BJ (cell line): ENCODE results near the gene MYL7. TPM values are rescaled to one million over a fixed set of nuclear protein-coding genes. Genes with fewer than 3 reads are reported as not detected.
A peak's percentile ranks its signal among the peaks of the same experiment; 100 is the strongest.

Source experiments
- CTCF ChIA-PET: fragments of 350-600 bp; formaldehyde crosslinking; extraction: SDS; loops from one replicate; lab custom pipeline; 2021; ENCODE audit warnings: antibody characterized with exemption, inconsistent platforms; lab: Yijun Ruan, JAX
- POLR2A ChIA-PET: fragments of 300-600 bp; sonication (Branson Sonifier 250); formaldehyde crosslinking; extraction: SDS; loops from one replicate; lab custom pipeline; 2021; ENCODE audit warnings: antibody characterized with exemption; lab: Charles Lee
- DNase-seq: peaks from one replicate; pipeline ENCODE4 v3.0.0-alpha.2; 2011; ENCODE audit warnings: low read depth
- H3K27me3 ChIP-seq: 2 replicates; pipeline ENCODE4 v1.6.0; 2011; ENCODE audit warnings: low read length; ENCODE audit not compliant: control insufficient read depth, insufficient read depth
- H3K36me3 ChIP-seq: 2 replicates; pipeline ENCODE4 v1.5.1; 2011; ENCODE audit warnings: low read length; ENCODE audit not compliant: control insufficient read depth, insufficient read depth
- H3K4me3 ChIP-seq: 2 replicates; pipeline ENCODE4 v1.5.1; 2011; ENCODE audit warnings: low read depth, mild to moderate bottlenecking, control low read depth, low read length
- CTCF ChIP-seq: IDR thresholded peaks from 2 replicates; pipeline ENCODE4 v1.5.1; 2011; ENCODE audit warnings: low read depth, mild to moderate bottlenecking, control low read depth, inconsistent platforms, low read length, moderate library complexity; ENCODE audit not compliant: insufficient read depth
- polyA plus RNA-seq: library from polyadenylated mRNA; depleted of rRNA; stranded (reverse); fragments of >200 nt; gene quantifications from 2 replicates; pipeline ENCODE4 v1.2.3, GENCODE V29; 2011

Gene MYL7
- polyA plus RNA-seq, 1 experiment: 0.26 TPM

GRCh38 chr7:44123190-44124003, 17.7 kb downstream of the MYL7 start, which contains the start of gene POLD2:
Gene POLD2, minus strand, starts transcription at chr7:44123548. Its CDS starts 1,495 bp downstream, at chr7:44122053.
- DNase-seq: peak; percentile 77
- Histone ChIP-seq H3K27me3 (no peaks in the 10 kb centered on the region), H3K4me3 (peak within 1 kb of the TSS; percentile 80), H3K36me3 (peaks cover 5% of the 10 kb centered on the region)
- ChIA-PET POLR2A (interaction anchor here (0.5 to 0.6 kb wide), 4 partner anchors 9 to 554 kb away, joined by 3 to 5 read pairs (median 4); no protein-coding TSS in a partner anchor), CTCF (interaction anchor here (1.0 to 5.8 kb wide), 10 partner anchors 8 to 117 kb away, joined by 3 to 24 read pairs (median 6); no protein-coding TSS in a partner anchor)
- no peak for TF ChIP-seq CTCF

- Histone ChIP-seq H3K4me3 (peak overlapping the region; percentile 80), H3K27me3 (no peaks in the 10 kb centered on the region), H3K36me3 (peaks cover 9% of the 10 kb centered on the region)
- DNase-seq: no peak
- ChIA-PET POLR2A (interaction anchor here (0.6 kb wide), 2 partner anchors 8 to 554 kb away, joined by 3 to 5 read pairs; no protein-coding TSS in a partner anchor), CTCF (interaction anchor here (1.0 to 5.8 kb wide), 5 partner anchors 9 to 74 kb away, joined by 3 to 24 read pairs (median 7); no protein-coding TSS in a partner anchor)
- TF ChIP-seq CTCF: no peak
Observed at GRCh38 chr7:44122529-44122928, 18.6 kb downstream of the MYL7 start.

- POLR2A ChIA-PET: no interaction called here
- no peak for DNase-seq
- TF ChIP-seq CTCF: no peak
- CTCF ChIA-PET: interaction anchor here (1.9 to 2.4 kb wide), 2 partner anchors 9 to 10 kb away, joined by 7 read pairs; no protein-coding TSS in a partner anchor
- Histone ChIP-seq H3K27me3 (no peaks in the 10 kb centered on the region), H3K4me3 (no peak overlapping the region), H3K36me3 (peaks cover 9% of the 10 kb centered on the region)
Observed at GRCh38 chr7:44121761-44122420, 19.2 kb downstream of the MYL7 start.

GRCh38 chr7:44120395-44120794, 20.7 kb downstream of the MYL7 start:
- POLR2A ChIA-PET: no interaction called here
- CTCF ChIA-PET: interaction anchor here (0.8 to 1.2 kb wide), 3 partner anchors 11 to 48 kb away, joined by 3 to 5 read pairs (median 3); no protein-coding TSS in a partner anchor
- TF ChIP-seq CTCF: no peak
- Histone ChIP-seq H3K36me3 (peaks cover 9% of the 10 kb centered on the region), H3K4me3 (no peak overlapping the region), H3K27me3 (no peaks in the 10 kb centered on the region)
- no peak for DNase-seq
